RKO (cell line): ENCODE measurements around the gene DDI2.
"Not testable (repeated sequence)": the region's sequence is repeated elsewhere in the genome, so short reads cannot be mapped to it uniquely, and the experiment has no call there.

Source experiments
- DNase-seq: peaks from one replicate; pipeline ENCODE4 v3.0.0-alpha.2; 2016; ENCODE audit warnings: low spot score

Gene DDI2

GRCh38 chr1:15636436-15636835, 19.2 kb downstream of the DDI2 start:
- no peak for DNase-seq

GRCh38 chr1:15637826-15638225, 20.6 kb downstream of the DDI2 start:
- no peak for DNase-seq

- no peak for DNase-seq
Measured at GRCh38 chr1:15639262-15639661, 22.0 kb downstream of the DDI2 start.

GRCh38 chr1:15639931-15640330, 22.7 kb downstream of the DDI2 start:
- no peak for DNase-seq

GRCh38 chr1:15640667-15641066, 23.4 kb downstream of the DDI2 start:
- no peak for DNase-seq

- no peak for DNase-seq
Measured at GRCh38 chr1:15649937-15650336, 32.7 kb downstream of the DDI2 start.

- no peak for DNase-seq
Measured at GRCh38 chr1:15650433-15650832, 33.2 kb downstream of the DDI2 start.

- not testable (repeated sequence) for DNase-seq
Measured at GRCh38 chr1:15652130-15652529, 34.9 kb downstream of the DDI2 start.

- DNase-seq = no peak
Measured at GRCh38 chr1:15654091-15654690, 36.9 kb downstream of the DDI2 start.

GRCh38 chr1:15656464-15656863, 39.2 kb downstream of the DDI2 start:
- DNase-seq = no peak

- no peak for DNase-seq
Measured at GRCh38 chr1:15657021-15657420, 39.8 kb downstream of the DDI2 start.

GRCh38 chr1:15660151-15660550, 42.9 kb downstream of the DDI2 start:
- no peak for DNase-seq

- no peak for DNase-seq
Measured at GRCh38 chr1:15662477-15662876, 45.2 kb downstream of the DDI2 start.

- no peak for DNase-seq
Measured at GRCh38 chr1:15663925-15664324, 46.7 kb downstream of the DDI2 start.

- DNase-seq = no peak
Measured at GRCh38 chr1:15667362-15667761, 50.1 kb downstream of the DDI2 start.

- DNase-seq = no peak
Measured at GRCh38 chr1:15668089-15668754, 51.0 kb downstream of the DDI2 start.

- DNase-seq = no peak
Measured at GRCh38 chr1:15669074-15669473, 51.8 kb downstream of the DDI2 start.

- DNase-seq = no peak
Measured at GRCh38 chr1:15669864-15670263, 52.6 kb downstream of the DDI2 start.

- no peak for DNase-seq
Measured at GRCh38 chr1:15671430-15671829, 54.2 kb downstream of the DDI2 start.

- DNase-seq = no peak
Measured at GRCh38 chr1:15674386-15675159, 57.3 kb downstream of the DDI2 start.

- DNase-seq = no peak
Measured at GRCh38 chr1:15676010-15676409, 58.8 kb downstream of the DDI2 start.

- no peak for DNase-seq
Measured at GRCh38 chr1:15676688-15677661, 59.7 kb downstream of the DDI2 start.
